ENCODE results near the gene MBNL2. TPM values are rescaled to one million over a fixed set of nuclear protein-coding genes. Genes with fewer than 3 reads are reported as not detected.
"Not testable (repeated sequence)": the region's sequence is repeated elsewhere in the genome, so short reads cannot be mapped to it uniquely, and the experiment has no call there.

MBNL2 gene
- total and polyA plus RNA-seq, 8 donors = 8.9 to 66.5 (median 37.7) TPM

GRCh38 chr13:97348569-97349100 lies 126.5 kb downstream of the MBNL2 start:
- FAIRE-seq = no peak
- Histone ChIP-seq H3K4me1 (peaks cover 4 to 18% (median 11%) of the 10 kb centered on the region in 3 donors), H3K36me3 (peaks cover 0 to 33% (median 17%) of the 10 kb centered on the region in 3 donors), H3K27me3 (no peaks in the 10 kb centered on the region), H3K9me3 (no peaks in the 10 kb centered on the region), H3K4me3 (no peak overlapping the region), H3K27ac (no peak overlapping the region)
- intact Hi-C loops (cut with DNase I) = loop anchor here in 2 of 3 donors (5.0 to 10.0 kb wide), 3 partner anchors 134 to 241 kb away; no protein-coding TSS in a partner anchor
- no peak for DNase-seq
- peak in 1 of 4 donors; percentile 17 for ATAC-seq
- 59 to 67% methylated on average over 5 of the region's 5 CpGs for WGBS, 2 donors
- TF ChIP-seq, protein P1, sequence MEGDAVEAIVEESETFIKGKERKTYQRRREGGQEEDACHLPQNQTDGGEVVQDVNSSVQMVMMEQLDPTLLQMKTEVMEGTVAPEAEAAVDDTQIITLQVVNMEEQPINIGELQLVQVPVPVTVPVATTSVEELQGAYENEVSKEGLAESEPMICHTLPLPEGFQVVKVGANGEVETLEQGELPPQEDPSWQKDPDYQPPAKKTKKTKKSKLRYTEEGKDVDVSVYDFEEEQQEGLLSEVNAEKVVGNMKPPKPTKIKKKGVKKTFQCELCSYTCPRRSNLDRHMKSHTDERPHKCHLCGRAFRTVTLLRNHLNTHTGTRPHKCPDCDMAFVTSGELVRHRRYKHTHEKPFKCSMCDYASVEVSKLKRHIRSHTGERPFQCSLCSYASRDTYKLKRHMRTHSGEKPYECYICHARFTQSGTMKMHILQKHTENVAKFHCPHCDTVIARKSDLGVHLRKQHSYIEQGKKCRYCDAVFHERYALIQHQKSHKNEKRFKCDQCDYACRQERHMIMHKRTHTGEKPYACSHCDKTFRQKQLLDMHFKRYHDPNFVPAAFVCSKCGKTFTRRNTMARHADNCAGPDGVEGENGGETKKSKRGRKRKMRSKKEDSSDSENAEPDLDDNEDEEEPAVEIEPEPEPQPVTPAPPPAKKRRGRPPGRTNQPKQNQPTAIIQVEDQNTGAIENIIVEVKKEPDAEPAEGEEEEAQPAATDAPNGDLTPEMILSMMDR (IDR thresholded peaks at IDR 0.05) = no peak

DNA sequence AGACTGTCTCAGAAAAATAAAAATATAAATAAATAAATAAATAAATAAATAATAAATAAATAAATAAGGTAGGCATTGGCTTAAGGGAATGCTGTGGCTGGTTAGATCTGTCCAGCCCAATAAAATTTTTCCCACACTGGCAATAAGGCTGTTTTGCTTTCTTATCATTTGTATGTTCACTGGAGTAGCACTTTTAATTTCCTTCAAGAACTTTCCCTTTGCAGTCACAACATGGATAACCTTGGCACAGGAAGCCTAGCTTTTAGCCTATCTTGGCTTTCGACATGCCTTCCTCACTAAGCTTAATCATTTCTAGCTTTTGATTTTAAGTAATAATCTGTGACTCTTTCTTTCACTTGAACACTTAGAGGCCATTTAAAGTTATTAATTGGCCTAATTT lies 129.9 kb downstream of the MBNL2 start:
- peaks cover 0 to 34% (median 14%) of the 10 kb centered on the region in 3 donors for H3K36me3 ChIP-seq
- intact Hi-C loops (cut with DNase I); H3K27ac ChIP-seq; FAIRE-seq; H3K4me1 ChIP-seq; DNase-seq; H3K4me3 ChIP-seq; H3K27me3 ChIP-seq; H3K9me3 ChIP-seq: not testable (repeated sequence)
- ATAC-seq = peak; percentile 15 to 69 (median 38)
- 13% methylated on average over 1 of the region's 1 CpG for WGBS, 2 donors

- no peak for DNase-seq
- Histone ChIP-seq H3K27ac (no peak overlapping the region), H3K4me3 (no peak overlapping the region), H3K9me3 (no peaks in the 10 kb centered on the region), H3K36me3 (peaks cover 0 to 35% (median 8%) of the 10 kb centered on the region in 3 donors), H3K4me1 (peaks cover 0 to 3% (median 0%) of the 10 kb centered on the region in 3 donors), H3K27me3 (no peaks in the 10 kb centered on the region)
- TF ChIP-seq, protein P1 (IDR thresholded peaks at IDR 0.05) = no peak
- no peak for ATAC-seq
- intact Hi-C loops (cut with DNase I) = no loop called here
- FAIRE-seq = no peak
These were observed 130.7 kb downstream of the MBNL2 start for GRCh38 chr13:97352815-97353214.

DNA sequence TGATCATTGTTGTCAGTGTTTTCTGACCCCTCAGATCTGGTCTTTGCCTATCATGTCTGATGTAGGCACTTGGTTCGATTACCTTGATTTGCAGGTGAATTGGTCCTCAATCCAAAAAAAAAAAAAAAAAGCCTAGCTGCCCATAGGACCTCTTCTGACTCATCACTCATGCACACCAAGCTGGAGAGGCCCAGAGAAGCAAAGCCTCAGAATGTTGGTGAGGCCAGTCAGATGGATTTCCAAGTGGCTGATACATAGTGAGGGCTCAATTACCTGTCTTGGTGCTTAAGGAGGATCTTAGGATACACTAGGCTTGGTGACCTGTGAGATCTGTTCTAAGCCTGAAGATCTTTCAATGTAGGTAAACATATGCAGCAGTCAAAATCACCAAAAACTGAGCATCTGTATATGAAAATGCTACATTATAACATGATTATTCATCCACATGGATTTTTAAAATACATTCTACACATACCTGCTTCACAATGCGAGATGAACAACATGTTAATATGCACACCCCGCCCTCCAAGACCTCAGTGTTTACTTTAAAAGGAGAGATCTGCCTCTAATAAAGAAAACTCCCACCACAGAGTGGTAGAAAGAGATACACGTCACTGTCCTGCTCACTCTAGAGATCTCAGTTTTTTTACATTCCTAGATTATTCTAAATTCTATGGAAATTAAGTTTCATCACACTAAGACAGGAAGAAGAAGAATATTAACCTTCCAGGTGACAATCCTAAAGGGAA lies 132.0 kb downstream of the MBNL2 start:
- ATAC-seq = peak in 1 of 4 donors; percentile 12
- H3K27ac ChIP-seq = no peak overlapping the region
- intact Hi-C loops (cut with DNase I) = no loop called here

GRCh38 chr13:97354808-97355207 lies 132.7 kb downstream of the MBNL2 start:
- Histone ChIP-seq H3K4me1 (peaks cover 0 to 3% (median 0%) of the 10 kb centered on the region in 3 donors), H3K9me3 (no peaks in the 10 kb centered on the region), H3K27ac (no peak overlapping the region), H3K36me3 (peaks cover 0 to 30% (median 2%) of the 10 kb centered on the region in 3 donors), H3K4me3 (no peak overlapping the region), H3K27me3 (no peaks in the 10 kb centered on the region)
- intact Hi-C loops (cut with DNase I) = no loop called here
- WGBS, 2 donors = 79 to 87% methylated on average over 5 of the region's 5 CpGs
- TF ChIP-seq, protein P1 (IDR thresholded peaks at IDR 0.05) = no peak
- FAIRE-seq (no peak), DNase-seq (no peak), ATAC-seq (no peak)

More for the DNA sequence above, 132.0 kb downstream of the MBNL2 start:
- Histone ChIP-seq H3K4me1 (peaks cover 0 to 3% (median 0%) of the 10 kb centered on the region in 3 donors), H3K4me3 (no peak overlapping the region), H3K36me3 (peaks cover 0 to 33% (median 8%) of the 10 kb centered on the region in 3 donors), H3K9me3 (no peaks in the 10 kb centered on the region), H3K27me3 (no peaks in the 10 kb centered on the region)
- no peak for FAIRE-seq
- 88 to 92% methylated on average over 4 of the region's 4 CpGs for WGBS, 2 donors
- DNase-seq = no peak
- TF ChIP-seq, protein P1 (IDR thresholded peaks at IDR 0.05) = no peak
